IMR-90 (cell line): ENCODE results near the gene SMAD4. TPM values are rescaled to one million over a fixed set of nuclear protein-coding genes. Genes with fewer than 3 reads are reported as not detected.

ENCODE experiments used
- ATAC-seq: fragments of 200-7000 bp; cut with Tn5 transposase; 2 replicates; pipeline ENCODE4 v1.9.1; 2020; ENCODE audit warnings: low read depth, mild to moderate bottlenecking, moderate library complexity
- BruUV-seq: library from RNA; stranded (reverse); fragments of 400-500 nt; replicated peaks from 2 replicates; lab custom pipeline; 2021; lab: Mats Ljungman, UMichigan
- CTCF ChIA-PET: fragments of 300-600 bp; formaldehyde crosslinking; extraction: SDS; loops from one replicate; lab custom pipeline; 2021; ENCODE audit warnings: antibody characterized with exemption; lab: Yijun Ruan, JAX
- POLR2A ChIA-PET: fragments of 300-600 bp; sonication (Branson Sonifier 250); formaldehyde crosslinking; loops from one replicate; lab custom pipeline; 2022; ENCODE audit warnings: antibody characterized with exemption; ENCODE audit not compliant: unreplicated experiment; lab: Charles Lee
- DNase-seq: peaks from one replicate; pipeline ENCODE4 v3.0.0; 2013
- H2AFZ ChIP-seq: replicated peaks from 2 replicates; pipeline ENCODE3; 2013; ENCODE audit warnings: low read length, mild to moderate bottlenecking; ENCODE audit not compliant: poor library complexity
- H2AK5ac ChIP-seq: 2 replicates; pipeline ENCODE4 v1.6.1; 2013; ENCODE audit warnings: low read depth, low read length, inconsistent platforms
- H2AK9ac ChIP-seq: replicated peaks from 2 replicates; pipeline ENCODE3; 2013; ENCODE audit warnings: mild to moderate bottlenecking, low read depth, low read length, moderate library complexity; ENCODE audit not compliant: poor library complexity
- H2BK120ac ChIP-seq: 2 replicates; pipeline ENCODE4 v1.6.1; 2013; ENCODE audit warnings: low read depth, low read length, inconsistent platforms
- H2BK15ac ChIP-seq: 3 replicates; pipeline ENCODE4 v1.6.1; 2013; ENCODE audit warnings: low read depth, low read length, inconsistent platforms
- H2BK20ac ChIP-seq: 2 replicates; pipeline ENCODE4 v1.6.1; 2013; ENCODE audit warnings: low read depth, mild to moderate bottlenecking, inconsistent platforms, low read length, moderate library complexity
- H2BK5ac ChIP-seq: 2 replicates; pipeline ENCODE4 v1.6.1; 2013; ENCODE audit warnings: mild to moderate bottlenecking, low read depth, low read length, inconsistent platforms; ENCODE audit not compliant: poor library complexity, severe bottlenecking
- H3K14ac ChIP-seq: replicated peaks from 2 replicates; pipeline ENCODE4 v1.6.1; 2013; ENCODE audit warnings: low read depth, low read length, inconsistent platforms
- H3K18ac ChIP-seq: 2 replicates; pipeline ENCODE4 v1.6.1; 2013; ENCODE audit warnings: low read depth, low read length, control low read depth
- H3K23ac ChIP-seq: 2 replicates; pipeline ENCODE4 v1.6.1; 2013; ENCODE audit warnings: low read depth, low read length, inconsistent platforms
- H3K27ac ChIP-seq: 2 replicates; pipeline ENCODE4 v1.5.1; 2013; ENCODE audit warnings: mild to moderate bottlenecking, control low read depth, low read length; ENCODE audit not compliant: insufficient read depth
- H3K27me3 ChIP-seq: 2 replicates; pipeline ENCODE4 v1.6.1; 2013; ENCODE audit warnings: low read length; ENCODE audit not compliant: control insufficient read depth, insufficient read depth
- H3K36me3 ChIP-seq: 2 replicates; pipeline ENCODE4 v1.6.1; 2013; ENCODE audit warnings: low read length, mixed read lengths; ENCODE audit not compliant: control insufficient read depth, insufficient read depth
- H3K4ac ChIP-seq: 2 replicates; pipeline ENCODE4 v1.6.1; 2013; ENCODE audit warnings: low read depth, low read length, inconsistent platforms
- H3K4me1 ChIP-seq: 2 replicates; pipeline ENCODE4 v1.6.1; 2013; ENCODE audit warnings: low read length, mixed read lengths; ENCODE audit not compliant: control insufficient read depth, insufficient read depth
- H3K4me2 ChIP-seq: 2 replicates; pipeline ENCODE4 v1.6.1; 2013; ENCODE audit warnings: low read depth, mild to moderate bottlenecking, control low read depth, low read length, moderate library complexity
- H3K4me3 ChIP-seq: 2 replicates; pipeline ENCODE4 v1.5.1; 2013; ENCODE audit warnings: low read depth, mild to moderate bottlenecking, control low read depth, low read length, moderate library complexity; ENCODE audit not compliant: insufficient read depth
- H3K56ac ChIP-seq: 2 replicates; pipeline ENCODE4 v1.6.1; 2013; ENCODE audit warnings: low read length, inconsistent platforms; ENCODE audit not compliant: insufficient read depth; ENCODE audit errors: extremely low read depth
- H3K79me1 ChIP-seq, 2 experiments: 2 replicates each; pipeline ENCODE4 v1.6.1; 2013; ENCODE audit warnings: low read length in 2 of 2, inconsistent platforms in 1 of 2, low read depth in 1 of 2
- H3K9ac ChIP-seq: 2 replicates; pipeline ENCODE4 v1.6.1; 2013; ENCODE audit warnings: low read depth, low read length, control low read depth
- H3K9me1 ChIP-seq: 2 replicates; pipeline ENCODE4 v1.6.1; 2013; ENCODE audit warnings: low read length, inconsistent platforms; ENCODE audit not compliant: insufficient read depth
- H3K9me3 ChIP-seq: 2 replicates; pipeline ENCODE4 v1.6.1; 2013; ENCODE audit warnings: low read length; ENCODE audit not compliant: control insufficient read depth, insufficient read depth
- H4K20me1 ChIP-seq: 2 replicates; pipeline ENCODE4 v1.6.1; 2013; ENCODE audit warnings: low read length, inconsistent platforms; ENCODE audit not compliant: insufficient read depth
- H4K5ac ChIP-seq: 2 replicates; pipeline ENCODE4 v1.6.1; 2013; ENCODE audit warnings: mild to moderate bottlenecking, low read depth, low read length, control low read depth
- H4K8ac ChIP-seq, 2 experiments: 2 replicates each; pipeline ENCODE4 v1.6.1; 2013; ENCODE audit warnings: low read depth in 2 of 2, low read length in 2 of 2, control low read depth in 1 of 2, inconsistent platforms in 1 of 2
- H4K91ac ChIP-seq: 2 replicates; pipeline ENCODE4 v1.6.1; 2013; ENCODE audit warnings: low read depth, low read length, inconsistent platforms; ENCODE audit not compliant: insufficient read depth
- MAFK ChIP-seq: IDR thresholded peaks from 2 replicates; pipeline ENCODE4 v1.6.1; 2012; ENCODE audit warnings: low read depth, low read length, improper control_type of control experiment
- MAZ ChIP-seq: IDR thresholded peaks from 2 replicates; pipeline ENCODE4 v1.6.1; 2012; ENCODE audit warnings: low read depth, mild to moderate bottlenecking, low read length, improper control_type of control experiment, moderate library complexity, borderline replicate concordance
- WGBS, 2 experiments: methylation state at CpG; one replicate each; pipeline versions ENCODE4 v1.1.5 to v1.1.7; 2013; ENCODE audit warnings: missing lambda C conversion rate in 2 of 2; ENCODE audit not compliant: insufficient read length in 1 of 2; ENCODE audit errors: extremely low coverage in 2 of 2; 5-methylcytosine and 5-hydroxymethylcytosine counted together
- dilution Hi-C: fragments of 300-500 bp; cut with HindIII; formaldehyde crosslinking; loops from one replicate; pipeline ENCODE4 v1.14.3; 2018; ENCODE audit warnings: low sequenced_read_pairs; ENCODE audit not compliant: unreplicated experiment
- in situ Hi-C: fragments of 300-500 bp; cut with MboI; formaldehyde crosslinking; loops from 3 replicates; pipeline ENCODE4 v1.14.3; 2019; ENCODE audit warnings: low sequenced_read_pairs, inconsistent platforms, mixed read lengths
- intact Hi-C: fragments of 100-400 bp; cut with micrococcal nuclease; formaldehyde crosslinking; loops from 2 replicates; pipeline ENCODE4 v1.10.0; 2022
- polyA plus RNA-seq, 3 experiments: library from polyadenylated mRNA; depleted of rRNA; stranded (reverse); fragments of >200 nt; gene quantifications; 2 replicates each; pipeline ENCODE4 v1.2.3, GENCODE V29; 2012; ENCODE audit warnings: low replicate concordance in 1 of 3
- total RNA-seq: library from RNA; depleted of rRNA; stranded (reverse); fragments of >200 nt; gene quantifications from 2 replicates; pipeline ENCODE4 v1.2.3, GENCODE V29; 2012

Gene SMAD4
- total and polyA plus RNA-seq, 2 of the 4 experiments (the other 2 are of a cell fraction), result 57.6 to 145 TPM

DNA sequence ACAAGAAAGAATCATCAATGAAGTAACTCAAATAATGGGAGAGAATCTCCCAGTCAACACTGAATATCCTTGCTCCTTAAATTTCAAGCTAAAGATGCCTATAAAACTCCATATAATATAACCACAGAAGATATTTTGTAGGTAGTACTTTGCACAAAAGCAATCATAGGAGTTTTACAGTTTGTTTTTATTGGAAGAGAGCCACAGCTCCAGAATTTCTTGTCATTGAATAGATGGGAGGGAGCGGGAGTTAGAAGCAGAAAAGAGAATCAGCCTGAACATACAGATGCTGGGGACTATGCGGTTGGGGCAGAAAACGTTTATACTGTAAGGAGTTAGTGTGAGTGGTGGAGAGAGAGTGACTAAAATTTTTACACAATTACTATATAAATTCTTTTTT, 18.3 kb upstream of the SMAD4 start:
- Histone ChIP-seq H2BK120ac (no peak overlapping the region), H3K9me1 (no peaks in the 10 kb centered on the region), H3K27me3 (no peaks in the 10 kb centered on the region), H3K36me3 (no peaks in the 10 kb centered on the region), H3K4me3 (no peak overlapping the region), H3K4me2 (no peak overlapping the region), H3K56ac (no peak overlapping the region), H3K4me1 (no peaks in the 10 kb centered on the region), H3K23ac (no peak overlapping the region), H2AK9ac (no peak overlapping the region), H2BK5ac (no peak overlapping the region), H3K79me1 (no peaks in the 10 kb centered on the region), H3K18ac (no peak overlapping the region), H3K14ac (no peak overlapping the region), H4K20me1 (no peaks in the 10 kb centered on the region), H3K9me3 (no peaks in the 10 kb centered on the region), H3K9ac (no peak overlapping the region), H4K5ac (no peak overlapping the region), H4K91ac (no peak overlapping the region), H2BK15ac (no peak overlapping the region), H4K8ac (no peak overlapping the region), H3K27ac (no peak overlapping the region), H2AK5ac (no peak overlapping the region), H2AFZ (no peak overlapping the region), H2BK20ac (no peak overlapping the region), H3K4ac (no peak overlapping the region)
- DNase-seq, result peak; percentile 15
- dilution Hi-C loops, result no loop called here
- intact Hi-C loops, result no loop called here
- TF ChIP-seq MAFK, result no peak
- TF ChIP-seq MAZ, result no peak
- in situ Hi-C loops, result no loop called here
- ChIA-PET POLR2A (no interaction called here), CTCF (interaction anchor here (0.6 kb wide), 1 partner anchor 60 kb away, joined by 5 read pairs; no protein-coding TSS in a partner anchor)
- no TSS peak for BruUV-seq
- ATAC-seq, result no peak
- WGBS, 2 experiments, result no CpG with 5 or more reads among the region's 3 CpGs
